ENCODE data around the gene FGFR3.

Gene FGFR3

DNA sequence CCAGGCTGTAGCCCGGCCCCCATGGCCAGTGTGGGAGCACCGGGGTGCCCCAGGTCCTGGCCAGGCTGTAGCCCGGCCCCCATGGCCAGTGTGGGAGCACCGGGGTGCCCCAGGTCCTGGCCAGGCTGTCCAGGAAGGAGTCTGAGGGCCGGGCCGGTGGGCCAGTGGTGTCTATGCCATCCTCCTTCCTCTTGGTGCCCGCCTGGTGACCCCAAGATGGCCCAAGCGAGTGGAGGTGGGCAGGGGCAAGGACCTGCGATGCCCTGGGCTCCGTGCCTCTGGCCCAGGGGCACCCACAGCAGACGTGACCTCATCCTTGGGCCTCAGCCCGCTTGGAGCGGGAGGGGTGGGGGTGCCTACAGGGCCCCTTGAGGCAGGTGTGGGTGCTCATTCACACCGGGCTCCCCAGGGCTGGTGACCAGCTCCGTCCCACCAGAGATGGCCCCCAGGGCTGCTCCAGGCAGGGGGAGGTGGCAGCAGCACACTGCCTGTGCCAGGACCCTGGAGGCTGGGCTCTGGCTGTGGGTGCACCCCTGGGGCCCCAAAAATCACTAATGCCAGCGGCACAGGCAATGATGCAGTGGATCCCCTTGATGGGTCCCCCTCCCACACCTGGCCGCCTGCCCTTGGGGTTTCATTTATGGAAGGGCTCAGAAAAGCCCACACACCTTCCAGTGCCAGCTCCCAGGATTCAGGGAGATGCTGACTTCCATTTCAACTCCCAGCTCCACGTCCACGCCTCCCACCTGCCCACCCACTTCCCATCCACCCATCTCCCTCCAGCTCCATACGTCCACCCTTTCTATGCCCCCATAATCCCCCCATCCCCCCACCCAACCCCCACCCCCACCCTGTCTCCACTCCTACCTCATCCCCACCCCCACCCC, 36.0 kb upstream of the FGFR3 start:
- no peak for DNase-seq

DNA sequence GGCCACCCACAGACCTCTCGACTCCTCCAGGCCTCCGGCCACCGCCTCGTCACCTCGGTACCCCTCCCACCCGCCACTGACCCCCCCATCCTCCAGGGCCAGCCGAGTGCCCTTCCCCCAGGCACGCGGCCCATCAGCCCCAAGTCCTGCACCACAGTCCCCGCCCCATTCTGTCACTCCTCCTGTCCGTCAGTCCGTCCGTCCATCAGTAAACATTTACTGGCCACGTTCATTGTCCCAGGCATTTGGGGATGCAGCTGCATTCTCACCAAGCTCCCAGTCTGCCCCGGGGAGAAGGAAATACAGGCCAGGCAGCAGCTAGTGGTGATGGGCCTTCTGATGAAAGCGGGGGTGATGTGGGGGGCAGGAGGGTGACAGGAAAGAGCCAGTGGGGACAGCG, 35.3 kb upstream of the FGFR3 start:
- no peak for DNase-seq

DNA sequence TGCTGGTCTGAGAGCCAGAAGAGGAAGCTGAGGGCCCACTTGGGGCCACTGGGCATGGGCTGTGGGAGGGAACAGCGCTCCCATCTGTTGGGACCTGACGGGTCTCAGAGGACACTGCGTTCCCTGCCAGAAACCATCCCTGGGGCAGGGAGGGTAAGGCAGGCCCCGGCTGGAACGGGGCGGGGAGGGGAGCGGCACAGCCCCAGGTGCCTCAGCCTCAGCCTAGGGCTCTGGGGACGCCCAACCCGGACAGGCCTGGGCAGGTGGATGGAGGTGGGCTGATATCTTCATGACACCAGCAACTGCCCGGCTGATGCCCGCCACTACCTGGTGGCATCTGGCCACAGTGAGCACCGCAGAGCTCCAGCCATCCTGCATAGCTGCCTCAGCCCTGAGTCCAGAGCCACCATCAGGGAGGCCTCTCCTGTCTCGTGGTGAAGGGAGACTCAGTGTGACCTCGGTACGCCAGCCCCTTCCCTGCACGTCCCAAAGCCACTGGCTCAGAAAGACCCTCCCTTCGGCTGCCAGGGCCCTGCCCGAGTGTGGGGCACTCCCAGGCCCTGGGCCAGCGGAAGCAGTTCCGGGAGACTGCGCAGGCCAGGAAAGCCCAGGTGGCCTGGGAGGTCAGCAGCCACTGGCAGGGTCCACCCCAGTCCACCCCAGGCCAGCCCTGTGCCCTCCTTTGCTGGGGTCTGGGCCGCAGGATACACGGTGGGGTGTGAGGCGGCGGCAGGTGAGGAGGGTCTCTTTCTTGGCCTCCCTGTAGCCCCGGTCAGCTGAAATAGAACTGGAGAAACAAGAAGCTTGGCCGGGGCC, 34.6 kb upstream of the FGFR3 start:
- no peak for DNase-seq

DNA sequence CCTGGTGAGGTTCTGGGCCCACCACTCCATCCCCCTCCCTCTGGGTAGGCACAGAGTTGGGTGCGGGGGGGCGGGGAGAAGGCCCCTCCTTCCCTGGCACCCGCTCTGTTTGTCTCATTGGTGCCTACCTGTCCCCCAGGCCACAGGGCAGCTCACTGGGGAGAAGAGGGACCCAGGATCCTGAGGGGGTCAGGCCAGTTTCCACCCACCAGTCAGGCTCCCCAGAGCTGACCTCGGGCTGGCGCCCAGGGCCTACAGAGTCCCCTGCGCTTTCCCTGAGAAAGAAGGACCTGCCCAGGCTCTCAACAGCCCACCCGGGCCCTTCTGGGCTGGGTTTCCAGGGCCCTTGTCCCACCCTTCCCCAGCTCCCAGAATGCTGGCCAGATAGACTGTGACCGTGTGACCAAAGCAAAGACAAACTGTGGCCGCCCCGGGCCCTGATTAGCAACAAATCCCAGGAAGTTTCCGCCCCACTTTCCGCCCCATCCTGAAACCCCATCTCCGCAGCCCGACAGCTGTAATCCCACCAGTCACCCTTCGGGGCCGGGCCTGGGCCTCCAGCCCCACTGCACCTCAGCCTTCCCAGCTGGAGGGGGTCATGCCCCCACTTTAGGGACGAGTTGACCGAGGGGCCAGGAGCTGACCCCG, 33.8 kb upstream of the FGFR3 start:
- DNase-seq: no peak

DNA sequence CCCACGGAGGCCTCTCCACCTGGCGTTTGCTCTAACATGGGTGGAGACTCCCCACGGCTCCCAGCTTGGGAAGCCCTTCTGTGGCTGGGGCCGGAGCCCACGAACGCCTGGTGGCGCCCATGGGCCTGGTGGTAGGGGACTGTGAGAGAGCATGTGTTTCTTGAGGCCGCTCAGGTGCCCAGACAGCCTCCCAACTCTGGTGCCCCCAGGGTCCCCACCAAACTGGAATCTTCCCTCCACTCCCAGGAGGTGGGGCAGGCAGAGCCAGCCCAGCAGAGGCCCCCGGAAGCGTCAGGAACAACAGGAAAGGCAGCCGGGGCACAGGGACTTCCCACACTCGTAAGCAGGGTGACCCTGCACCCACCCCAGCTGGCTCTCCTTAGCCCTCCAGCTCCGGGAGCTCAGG, 33.3 kb upstream of the FGFR3 start:
- no peak for DNase-seq

DNA sequence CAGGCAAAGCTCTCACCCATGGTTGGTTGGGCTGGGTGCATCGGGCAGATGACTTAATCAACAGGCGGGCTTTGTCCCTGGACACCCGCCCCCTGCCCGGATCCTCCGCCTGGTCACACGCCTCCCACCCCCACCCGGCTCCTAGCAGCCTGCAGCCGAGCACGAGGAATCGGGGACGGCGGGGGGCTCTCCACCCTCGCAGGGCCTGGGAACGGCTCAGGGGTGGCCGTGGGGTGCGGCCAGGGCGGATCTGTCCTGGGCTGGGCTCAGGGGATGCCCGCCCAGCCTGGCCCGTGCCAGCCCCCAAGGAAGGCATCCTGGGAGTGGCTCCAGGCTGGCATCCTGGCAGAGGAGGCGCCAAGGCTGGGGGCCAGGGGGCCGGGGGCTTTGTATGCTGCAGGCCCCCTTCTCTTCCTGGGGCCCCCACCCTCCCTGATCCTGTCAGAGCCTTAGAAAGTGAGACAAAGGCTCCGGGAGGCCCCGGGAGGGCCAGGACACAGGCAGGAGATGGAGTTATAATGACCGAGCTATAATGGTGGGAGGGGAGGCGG, 32.5 kb upstream of the FGFR3 start:
- no peak for DNase-seq

DNA sequence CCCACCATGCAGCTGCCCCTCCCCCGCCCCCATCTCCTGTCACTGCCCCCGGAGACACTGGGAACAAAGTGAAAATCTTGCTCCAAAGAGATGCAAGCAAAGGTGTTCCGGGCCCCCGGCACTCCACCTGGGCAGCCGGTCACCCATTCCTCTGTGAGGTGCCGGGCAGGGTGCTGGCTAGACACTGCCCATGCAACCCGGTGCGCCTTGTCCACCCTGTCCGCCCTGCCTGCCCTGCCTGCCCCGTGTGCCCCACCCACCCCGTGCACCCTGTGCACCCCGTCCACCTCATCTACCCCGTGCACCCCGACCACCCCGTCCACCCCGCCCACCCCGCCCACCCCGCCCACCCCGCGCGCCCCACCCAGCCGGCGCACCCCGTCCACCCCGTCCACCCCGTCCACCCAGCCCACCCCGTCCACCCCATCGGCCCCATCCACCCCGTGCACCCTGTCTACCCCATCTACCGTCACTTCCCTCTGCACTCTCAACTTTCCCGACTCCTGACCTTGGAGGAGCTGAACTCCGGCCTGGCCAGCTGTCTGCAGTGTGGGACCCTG, 31.9 kb upstream of the FGFR3 start:
- no peak for DNase-seq

DNA sequence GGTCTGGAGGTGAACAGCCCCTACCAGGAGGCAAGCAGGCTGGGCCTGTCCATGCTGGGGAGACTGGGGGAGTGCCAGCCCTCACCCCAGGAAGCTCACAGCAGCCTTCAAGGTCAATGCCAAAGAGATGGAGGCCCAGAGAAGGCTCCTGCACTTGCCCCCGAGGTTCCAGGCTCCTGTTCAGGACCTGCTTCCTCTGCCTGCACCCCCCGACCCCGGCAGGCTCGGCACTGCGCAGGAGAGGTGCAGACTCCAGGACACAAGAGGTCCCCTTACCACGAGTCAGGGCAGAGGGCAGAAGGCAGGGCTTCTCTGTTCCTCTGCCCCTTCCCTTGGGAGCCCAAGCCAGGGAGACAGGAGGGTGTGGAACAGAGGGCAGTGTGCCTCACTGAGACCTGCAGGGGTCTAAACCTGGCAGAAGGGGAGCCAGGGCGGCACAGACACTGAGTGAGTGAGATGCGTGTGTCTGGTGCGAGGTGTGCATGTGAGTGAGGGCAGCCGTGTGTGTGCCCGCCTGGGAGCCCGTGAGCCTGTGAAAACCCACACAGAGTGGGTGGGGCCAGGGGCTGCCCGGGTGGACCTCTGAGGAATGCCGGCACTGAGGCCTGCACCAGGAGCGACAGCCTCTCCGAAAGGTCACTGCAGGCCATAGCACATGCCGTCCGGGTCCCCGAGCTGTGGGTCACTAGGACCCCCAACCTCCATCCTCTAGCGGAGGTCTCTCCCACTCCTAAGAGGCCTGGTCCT, 30.7 kb upstream of the FGFR3 start:
- no peak for DNase-seq

DNA sequence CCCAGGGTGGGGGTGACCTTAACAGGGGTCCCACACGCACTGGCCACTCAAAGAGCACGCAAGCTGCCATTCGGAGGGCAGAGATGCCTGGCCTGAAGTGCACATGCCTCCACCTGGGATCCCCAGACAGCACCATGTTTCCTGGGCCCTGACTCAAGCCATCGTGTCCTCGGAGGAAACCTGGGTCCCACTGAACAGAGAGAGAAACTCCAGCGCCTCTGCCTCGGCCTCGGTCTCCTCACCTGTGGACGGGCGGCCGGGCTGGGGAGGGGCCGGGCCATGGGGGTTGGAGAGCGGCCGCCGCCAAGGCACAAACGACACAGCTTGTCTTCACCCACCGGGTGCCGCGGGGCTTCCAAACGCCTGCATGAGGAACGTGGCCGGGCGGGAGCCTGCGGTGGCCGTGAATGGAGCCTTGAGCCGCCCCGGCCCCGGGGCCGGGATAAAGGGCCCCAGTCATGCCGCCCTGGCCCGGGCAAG, 30.0 kb upstream of the FGFR3 start:
- no peak for DNase-seq

DNA sequence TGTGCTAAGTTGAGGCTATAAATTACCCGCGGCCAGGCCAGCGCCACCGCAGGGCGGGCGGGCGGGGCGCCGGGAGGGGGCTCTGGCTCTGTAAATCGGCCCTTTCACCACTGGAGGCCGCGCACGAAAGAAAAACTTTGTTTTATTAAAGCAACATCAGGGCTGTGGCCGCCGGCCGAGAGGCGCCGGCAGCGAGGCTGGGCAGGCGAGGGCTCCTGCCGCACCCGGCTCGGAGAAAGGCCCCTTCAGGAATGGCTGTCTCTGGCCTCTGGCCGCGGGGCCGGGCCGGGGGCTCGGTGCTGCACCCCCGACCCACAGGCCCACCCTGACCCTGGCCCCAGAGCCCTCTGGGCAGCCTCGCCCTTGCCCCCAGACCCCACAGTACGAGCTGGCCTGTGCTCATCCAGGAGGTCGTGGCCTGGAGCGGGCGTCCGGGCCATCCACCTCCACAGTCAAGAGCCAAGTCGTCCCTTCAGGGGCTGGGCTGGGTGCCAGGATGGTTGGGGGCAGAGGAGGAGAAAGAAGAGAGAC, 29.5 kb upstream of the FGFR3 start:
- DNase-seq: peak in 1 of 2 donors; percentile 56

DNA sequence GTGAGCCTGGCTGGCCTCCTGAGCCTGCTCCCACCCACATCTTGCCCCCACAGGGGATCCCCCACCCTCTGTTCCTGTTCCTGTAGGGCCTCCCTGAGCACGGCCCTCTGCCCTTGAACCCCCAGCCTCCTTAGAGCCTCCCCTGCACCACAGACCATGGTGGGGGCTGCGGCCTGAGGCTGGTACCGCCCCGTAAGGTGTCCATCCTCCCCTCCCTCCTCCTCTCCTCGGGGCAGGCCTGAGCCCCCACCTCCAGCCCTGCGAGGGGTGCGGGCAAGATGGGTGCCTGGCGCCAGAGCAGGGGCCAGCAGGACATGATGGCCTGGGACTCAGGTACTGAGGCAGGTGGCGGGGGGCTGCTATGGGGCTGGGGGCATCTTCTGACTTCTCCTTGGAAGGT, 28.4 kb upstream of the FGFR3 start:
- DNase-seq: no peak

DNA sequence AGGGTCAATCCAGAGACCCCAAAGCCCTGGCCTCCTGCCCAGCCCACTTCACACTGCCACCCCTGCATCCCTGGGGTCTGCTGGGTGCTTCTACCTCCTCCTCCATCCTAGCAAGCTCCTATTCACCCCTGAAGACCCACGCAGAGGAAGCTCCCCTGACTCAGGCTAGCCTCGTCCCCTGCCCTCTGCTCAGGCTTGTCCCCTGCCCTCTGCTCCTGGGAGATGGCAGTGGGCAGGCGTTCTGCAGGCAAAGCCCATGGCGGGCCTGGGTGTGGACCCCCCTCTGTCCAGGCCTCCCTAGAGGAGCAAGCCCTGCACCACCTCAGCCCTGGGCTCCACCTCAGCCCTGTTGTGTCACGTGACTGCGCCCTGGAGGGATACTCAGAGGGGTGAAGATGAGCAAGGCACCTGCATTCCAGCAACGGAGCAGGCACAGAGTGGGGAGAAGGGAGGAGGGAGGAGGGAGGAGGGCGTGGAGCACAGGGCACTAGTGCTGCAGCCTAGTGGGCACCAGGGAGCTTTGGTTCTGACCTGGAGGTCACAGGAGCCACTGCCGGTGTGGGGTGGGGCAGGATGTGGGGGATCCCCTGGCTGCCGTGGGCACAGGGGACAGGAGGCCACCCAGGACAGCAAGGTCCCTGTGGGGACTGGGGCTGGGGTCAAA, 27.6 kb upstream of the FGFR3 start:
- DNase-seq: no peak

DNA sequence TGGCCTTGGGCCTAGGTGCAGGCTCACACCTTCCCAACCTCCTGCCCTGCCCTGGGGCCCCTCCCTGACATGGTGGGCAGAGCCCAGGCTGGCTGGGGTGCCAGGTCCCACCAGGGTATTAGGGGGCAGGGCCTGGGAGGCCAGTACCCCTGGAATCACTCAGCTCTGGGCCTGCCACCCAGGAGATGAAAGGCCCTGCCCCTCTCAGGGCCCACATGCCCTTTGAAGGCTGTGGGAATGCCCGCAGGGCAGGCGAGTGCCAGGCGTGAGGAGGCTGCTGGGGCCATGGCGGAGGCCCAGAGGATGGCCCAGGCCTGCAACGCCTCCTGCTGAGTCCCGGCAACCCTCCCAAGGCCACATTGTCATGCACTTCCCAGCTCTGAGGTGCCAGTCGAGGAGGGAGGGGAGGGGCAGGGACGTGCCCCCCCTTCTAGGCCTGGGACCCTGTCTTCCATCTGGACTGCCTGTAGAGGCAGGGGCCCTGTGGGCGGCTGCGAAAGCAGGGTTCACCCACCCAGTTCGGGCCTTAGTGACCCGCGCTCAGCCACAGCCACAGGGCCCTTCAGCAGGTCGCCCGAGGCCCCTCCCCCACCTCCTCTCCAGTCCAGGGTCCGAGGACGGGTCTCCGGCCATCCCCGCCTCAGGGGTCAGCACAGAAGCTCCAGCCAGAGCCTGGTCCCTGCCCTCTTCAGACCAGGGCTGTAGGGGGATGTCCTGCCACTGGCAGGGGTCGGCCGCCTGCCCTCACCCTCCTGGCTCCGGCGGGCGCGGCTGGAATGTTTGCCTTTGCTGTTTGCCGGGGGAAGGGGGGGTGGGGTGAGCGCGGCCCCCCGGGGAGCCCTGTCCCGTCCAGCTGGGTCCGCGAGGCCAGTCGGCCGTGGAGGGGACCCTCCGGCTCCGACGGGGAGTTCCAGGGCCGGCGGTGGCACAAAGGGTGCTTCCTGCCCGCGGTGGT, 26.7 kb upstream of the FGFR3 start:
- no peak for DNase-seq

DNA sequence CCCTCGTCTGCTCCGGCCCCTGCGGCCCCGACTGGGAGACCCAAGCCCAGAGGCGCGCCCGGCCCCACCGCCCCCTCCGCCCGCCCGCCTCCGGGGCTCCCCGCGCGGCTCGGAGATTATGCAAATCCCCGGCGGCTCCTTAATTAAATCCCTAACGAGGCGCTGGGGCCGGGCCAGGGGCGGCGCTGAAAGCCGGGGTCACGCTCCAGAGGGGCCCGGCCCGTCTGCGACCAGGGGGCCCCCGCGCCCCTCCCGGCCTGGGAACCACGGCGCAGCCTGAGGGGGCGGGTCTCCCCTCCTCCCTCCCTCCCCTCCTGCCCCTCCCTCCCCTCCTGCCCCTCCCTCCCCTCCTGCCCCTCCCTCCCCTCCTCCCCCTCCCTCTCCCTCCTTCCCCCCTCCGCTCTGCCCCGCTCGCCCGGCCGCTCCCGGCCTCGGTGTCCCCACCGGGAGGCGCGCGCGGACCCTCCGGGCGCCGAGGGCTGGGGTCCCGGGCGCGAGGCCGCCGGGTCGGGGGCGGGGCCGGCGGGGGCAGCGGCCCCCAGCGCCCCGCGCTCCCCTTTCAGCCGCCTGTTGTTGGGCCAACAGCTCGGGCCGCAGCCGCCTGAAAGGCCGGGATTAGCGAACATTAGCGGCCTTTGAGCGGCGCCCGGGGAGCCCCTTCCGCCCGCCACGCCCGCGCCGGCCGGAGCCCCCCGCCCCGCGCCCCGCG, 25.9 kb upstream of the FGFR3 start:
- DNase-seq: no peak

DNA sequence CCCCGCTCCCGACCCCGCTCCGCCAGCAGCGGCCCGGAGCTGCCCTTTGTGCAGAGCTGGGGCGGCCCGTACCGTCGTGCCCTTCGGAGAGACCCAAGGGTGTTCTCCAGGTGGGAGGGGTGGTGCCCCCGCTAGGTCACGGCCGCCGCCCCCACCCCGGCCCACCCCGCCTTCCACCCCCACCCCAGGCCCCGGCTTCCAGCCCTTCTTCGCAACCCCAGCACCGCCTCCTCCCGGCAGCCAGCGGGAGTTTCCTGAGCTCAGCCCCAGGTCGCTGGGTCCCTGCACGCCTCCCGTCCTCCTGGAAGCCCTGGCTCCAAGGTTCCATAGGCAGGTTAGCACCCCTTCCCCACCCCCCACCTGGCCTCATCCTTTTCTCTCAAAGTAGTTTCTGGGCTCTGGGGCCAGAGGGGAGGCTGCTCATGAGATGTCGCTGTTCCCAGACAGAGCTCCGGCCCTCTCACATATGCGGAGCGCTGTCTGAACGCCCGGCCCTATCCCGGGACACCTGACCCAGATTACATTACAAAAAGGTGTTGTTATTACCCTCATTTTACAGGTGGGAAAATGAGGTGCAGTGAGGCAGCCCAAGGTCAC, 25.2 kb upstream of the FGFR3 start:
- DNase-seq: no peak

DNA sequence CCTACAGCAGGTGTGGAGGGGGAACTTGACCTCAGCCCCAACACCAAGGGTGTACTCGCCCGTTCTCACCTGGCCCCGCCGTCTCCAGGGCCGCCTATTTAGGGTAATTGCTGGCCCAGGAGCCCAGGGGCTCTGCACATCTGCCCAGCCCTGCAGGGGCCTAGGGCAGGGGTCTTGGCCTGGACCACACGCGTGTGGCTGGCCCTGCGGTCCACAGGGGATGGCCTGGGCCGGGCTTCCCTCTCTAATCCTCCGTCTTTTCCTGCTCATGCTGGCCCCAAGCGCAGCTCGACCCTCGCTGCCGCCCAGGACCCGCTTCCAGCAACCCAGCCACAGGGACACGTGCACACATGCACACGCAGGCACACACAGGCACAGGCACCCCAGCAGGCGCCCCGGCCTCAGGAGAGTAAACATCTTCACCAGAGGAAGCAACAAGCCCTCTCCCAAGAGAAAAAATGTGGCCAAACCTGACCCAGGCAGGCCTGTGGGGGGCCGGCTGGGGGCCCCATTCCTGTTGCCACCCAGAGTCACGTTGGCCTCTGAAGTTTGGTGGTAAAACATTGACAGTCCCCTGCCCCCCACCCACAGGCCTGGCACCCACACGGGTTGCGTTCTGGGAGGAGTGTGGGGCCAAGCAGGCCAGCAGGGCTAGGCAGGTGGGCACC, 24.6 kb upstream of the FGFR3 start:
- DNase-seq: no peak

DNA sequence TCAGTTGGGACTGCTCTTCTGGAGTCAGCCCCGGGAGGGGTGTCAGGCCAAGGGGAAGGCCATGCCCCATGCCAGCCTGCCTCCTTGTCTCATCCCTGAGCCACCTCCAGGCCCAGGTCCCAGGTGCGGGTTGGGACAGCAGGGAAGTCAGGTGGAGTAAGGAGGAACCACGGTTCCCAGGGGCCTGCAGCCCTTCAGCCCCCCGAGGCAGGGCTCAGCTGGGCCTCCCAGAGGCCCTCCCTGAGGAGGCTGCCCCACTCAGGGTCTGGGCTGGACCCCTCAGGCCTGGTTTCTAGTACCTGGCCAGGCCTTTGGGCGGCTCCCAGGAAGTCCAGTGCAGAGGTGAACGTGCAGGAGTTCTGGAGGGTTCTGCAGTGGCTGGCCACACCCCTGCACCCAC, 23.4 kb upstream of the FGFR3 start:
- no peak for DNase-seq

DNA sequence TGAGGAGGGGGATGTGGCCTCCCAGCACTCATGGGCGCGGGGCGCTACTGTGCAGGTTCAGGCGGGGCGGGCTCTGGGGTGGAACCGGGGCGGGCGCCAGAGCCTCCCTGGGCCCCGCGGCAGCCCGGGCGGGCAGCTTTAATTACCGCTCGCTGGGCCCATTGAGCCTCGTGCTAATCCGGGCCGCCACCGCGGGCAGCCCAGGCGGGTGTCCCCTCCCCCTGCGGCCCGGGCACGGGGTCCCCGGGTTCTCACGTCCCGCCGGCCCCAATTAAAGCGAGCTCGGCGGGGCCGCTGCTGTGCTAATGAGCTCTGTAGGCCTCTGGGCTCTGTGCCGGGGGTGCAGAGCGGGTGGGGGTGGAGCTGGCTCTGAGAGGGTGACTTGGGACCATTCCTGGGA, 22.8 kb upstream of the FGFR3 start:
- peak in 1 of 2 donors; percentile 27 for DNase-seq
